ENCODE measurements around the gene NANP.
A peak's percentile ranks its signal among the peaks of the same experiment; 100 is the strongest.
"Not testable (repeated sequence)": the region's sequence is repeated elsewhere in the genome, so short reads cannot be mapped to it uniquely, and the experiment has no call there.

NANP gene

DNA sequence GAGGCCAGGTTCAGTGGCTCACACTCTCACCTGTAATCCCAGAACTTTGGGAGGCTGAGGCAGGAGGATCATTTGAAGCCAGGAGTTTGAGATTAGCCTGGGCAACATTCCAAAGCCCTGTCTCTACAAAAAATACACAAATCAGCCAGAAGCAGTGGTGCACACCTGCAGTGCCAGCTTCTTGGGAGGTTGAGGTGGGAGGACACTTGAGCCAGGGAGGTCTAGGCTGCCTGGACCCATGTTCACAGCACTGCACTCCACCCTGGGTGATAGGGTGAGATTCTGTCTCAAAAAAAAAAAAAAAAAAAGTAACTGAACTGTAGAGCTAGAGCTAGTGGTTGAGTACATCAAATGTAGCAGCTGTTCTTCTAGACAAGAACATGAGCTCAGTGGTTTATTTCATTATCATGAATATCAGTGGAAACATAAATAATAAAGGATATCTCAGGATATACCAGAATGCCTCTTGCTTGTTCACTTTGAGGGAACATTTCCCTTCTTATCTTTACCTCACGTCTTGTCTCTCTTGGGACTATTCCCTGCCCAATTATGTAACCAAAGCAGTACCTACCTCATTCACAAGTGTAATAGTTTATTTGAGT is 17.6 kb downstream of the NANP start:
- DNase-seq (ENCODE audit: low read depth), result no peak

DNA sequence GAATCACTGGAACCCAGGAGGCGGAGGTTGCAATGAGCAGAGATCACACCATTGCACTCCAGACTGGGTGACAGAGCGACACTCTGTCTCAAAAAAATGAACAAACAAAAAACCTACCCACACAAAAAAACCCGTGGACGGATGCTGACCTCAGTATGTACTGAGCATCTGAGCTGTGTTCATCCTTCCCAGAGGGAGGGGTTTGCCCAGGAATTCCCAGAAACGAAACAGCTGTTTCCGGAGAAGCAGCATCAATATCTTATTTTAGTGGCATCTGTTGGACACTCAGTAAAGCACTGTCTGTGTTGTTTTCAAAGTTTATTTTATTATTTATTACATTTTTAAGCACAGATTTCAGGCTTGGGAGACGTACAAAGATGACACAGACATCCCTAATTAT is 18.7 kb downstream of the NANP start:
- DNase-seq (ENCODE audit: low read depth), result no peak

DNA sequence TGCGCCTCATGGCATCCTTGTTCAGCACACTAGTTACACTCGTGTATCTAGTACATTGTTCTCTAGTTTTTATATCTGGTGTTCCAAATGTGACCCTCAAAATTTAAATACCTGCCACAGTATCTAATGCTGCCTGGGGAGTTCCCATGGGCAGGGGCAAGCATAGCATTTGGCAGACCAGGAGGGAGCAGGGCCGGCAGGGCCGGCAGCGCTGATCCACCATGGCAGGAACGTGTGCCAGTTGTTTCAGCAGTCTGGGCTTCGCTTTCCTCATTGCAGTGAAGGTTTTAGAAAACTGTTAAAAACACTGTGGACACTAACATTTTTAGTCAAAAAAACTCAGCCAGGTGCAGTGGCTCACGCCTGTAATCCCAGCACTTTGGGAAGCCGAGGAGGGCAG is 19.2 kb downstream of the NANP start:
- no peak for DNase-seq (ENCODE audit: low read depth)

DNA sequence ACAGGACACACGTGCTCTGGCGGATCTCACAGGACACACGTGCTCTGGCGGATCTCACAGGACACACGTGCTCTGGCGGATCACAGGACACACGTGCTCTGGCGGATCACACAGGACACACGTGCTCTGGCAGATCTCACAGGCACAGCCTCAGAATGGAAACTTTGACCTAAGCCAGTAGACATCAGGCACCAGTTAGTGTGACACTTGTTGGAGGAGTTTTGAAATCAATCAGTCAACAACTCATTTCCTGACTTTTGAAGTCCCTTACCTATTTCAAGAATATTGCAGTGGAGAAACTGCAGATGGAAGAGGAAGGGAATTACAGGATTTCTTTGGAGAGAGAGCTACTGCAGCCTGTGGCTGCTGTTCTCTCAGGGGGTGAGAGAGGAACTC is 20.9 kb downstream of the NANP start:
- not testable (repeated sequence) for DNase-seq (ENCODE audit: low read depth)

DNA sequence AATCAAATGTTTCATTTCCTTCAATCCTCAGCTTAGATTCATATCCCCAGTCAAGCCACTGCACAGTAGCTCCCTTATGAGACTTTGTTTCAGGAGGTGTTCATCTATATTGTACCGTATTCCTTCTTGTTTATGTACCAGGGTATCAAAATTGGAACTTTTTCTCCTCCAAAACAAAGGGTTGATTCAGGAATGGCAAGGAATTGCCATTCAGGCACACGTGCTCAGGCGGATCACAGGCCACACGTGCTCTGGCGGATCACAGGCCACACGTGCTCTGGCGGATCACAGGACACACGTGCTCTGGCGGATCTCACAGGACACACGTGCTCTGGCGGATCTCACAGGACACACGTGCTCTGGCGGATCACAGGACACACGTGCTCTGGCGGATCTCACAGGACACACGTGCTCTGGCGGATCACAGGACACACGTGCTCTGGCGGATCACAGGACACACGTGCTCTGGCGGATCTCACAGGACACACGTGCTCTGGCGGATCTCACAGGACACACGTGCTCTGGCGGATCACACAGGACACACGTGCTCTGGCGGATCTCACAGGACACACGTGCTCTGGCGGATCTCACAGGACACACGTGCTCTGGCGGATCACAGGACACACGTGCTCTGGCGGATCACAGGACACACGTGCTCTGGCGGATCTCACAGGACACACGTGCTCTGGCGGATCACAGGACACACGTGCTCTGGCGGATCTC is 21.5 kb downstream of the NANP start:
- not testable (repeated sequence) for DNase-seq (ENCODE audit: low read depth)

DNA sequence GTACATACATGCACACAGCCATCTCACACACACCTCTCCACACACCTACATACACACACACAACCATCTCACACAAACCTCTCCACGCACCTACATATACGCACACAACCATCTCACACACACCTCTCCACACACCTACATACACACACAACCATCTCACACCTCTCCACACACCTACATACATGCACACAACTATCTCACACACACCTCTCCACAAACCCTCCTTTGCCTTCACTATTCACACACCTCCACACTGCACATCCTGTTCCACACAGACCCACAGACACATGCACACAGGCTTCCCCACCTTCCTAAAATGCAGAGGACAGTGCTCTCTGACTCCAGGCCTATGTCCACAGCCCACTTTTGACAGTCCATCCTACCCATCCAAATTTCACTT is 22.2 kb downstream of the NANP start:
- DNase-seq (ENCODE audit: low read depth), result no peak

DNA sequence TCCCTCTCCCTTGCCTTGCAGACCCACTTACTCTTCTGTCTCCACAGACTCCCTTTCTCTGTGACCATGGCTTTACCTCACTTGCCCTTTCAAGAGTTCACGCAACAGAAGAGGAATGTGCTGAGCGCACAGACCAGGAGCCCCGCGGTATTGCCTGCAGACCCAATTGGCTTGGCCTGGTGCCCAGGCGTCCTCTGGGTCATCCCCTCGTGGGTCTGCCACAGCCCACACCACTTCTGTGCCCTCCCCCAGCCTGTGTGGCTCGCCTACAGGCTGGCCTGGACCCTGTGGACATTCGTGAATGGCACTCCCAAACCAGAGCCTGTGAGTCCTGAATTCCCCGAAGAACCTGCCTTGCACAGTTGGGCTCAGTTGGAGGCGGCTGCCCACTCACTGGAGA is 23.2 kb downstream of the NANP start:
- no peak for DNase-seq (ENCODE audit: low read depth)

DNA sequence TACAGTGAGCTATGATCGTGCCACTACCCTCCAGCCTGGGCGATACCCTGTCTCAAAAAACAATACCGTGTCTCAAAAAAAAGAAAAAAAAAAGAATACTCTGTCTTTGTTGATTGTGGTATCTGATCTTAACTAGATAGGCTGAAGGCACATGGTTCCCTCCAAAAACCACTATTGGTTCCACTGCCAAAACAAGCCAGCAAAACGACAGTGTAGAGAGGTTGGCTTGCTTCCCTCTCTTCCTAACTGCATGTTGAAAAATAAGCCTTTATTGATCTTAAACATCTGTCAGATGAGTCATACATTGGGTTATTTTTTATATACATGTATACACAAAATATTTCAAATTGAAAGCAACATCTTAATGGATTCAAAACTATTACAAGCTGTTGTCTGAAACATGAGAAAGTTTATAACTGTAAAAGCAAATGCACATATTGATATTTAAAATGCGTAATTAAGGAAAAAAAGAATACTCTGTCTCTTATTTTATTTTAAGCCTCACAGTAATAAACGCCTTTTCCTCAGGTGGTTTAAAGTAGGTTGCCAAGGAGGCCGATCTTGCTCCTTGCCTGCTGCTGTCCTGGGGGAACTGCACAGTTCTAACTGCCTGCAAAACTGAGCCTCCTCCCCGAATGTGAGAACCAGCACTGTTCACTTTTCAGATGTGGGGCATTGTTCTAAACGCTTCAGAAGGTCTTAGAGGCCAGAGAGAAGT is 31.5 kb downstream of the NANP start:
- DNase-seq (ENCODE audit: low read depth), result no peak

DNA sequence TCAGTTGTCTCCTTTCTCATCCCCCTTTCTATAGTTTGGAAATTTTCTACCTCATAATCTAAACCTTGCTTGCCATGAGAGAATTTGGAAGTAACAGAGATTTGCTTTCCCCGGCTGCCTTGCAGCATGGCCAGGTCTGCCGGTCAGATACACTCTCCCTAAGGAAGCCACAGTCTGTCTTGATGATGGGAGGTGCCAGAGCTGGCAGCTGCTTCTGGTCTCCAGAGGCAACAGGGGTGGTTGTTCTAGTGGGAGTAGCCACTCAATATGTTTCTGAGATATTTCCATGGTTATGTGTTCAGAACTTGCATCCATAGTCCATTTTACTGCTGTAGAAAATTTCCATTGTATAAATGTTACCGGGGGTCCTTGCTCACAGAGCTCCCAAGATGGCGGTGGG is 33.0 kb downstream of the NANP start:
- not testable (repeated sequence) for DNase-seq (ENCODE audit: low read depth)

DNA sequence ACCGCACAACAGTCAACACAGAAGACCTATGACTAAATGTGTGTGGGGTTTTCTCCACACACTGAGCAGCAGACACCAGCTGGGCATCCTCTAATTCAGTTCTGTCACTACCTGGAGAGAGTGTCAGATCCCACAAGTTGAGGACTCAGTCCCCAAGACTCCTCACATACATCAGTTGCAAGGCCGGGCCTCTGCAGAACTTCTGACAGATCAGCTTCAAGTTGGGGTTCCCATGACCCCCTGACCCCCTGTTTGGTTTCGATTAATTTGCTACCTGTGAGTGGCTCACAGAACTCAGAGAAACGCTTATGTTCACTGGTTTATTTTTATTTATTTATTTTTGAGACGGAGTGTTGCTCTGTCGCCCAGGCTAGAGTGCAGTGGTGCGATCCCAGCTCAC is 35.3 kb downstream of the NANP start:
- no peak for DNase-seq (ENCODE audit: low read depth)

DNA sequence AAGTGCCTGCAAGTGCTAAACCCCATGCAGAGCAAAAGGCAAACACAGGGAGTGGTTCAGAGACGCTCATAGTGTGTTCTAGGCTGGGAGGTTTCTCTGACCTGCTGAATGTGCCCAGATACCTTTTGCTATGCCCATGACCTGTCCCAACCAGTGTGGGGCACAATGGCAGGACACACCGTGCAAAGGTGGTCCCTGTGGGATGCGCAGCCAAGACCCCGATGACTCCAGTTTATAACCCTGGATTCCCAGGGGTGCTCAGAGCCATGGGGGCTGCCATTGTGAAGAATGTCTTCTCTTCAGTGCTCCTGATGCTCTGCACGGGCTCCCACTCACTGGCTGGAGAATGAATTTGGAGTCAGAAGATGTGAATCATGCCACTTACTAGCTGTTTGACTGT is 36.3 kb downstream of the NANP start:
- no peak for DNase-seq (ENCODE audit: low read depth)

DNA sequence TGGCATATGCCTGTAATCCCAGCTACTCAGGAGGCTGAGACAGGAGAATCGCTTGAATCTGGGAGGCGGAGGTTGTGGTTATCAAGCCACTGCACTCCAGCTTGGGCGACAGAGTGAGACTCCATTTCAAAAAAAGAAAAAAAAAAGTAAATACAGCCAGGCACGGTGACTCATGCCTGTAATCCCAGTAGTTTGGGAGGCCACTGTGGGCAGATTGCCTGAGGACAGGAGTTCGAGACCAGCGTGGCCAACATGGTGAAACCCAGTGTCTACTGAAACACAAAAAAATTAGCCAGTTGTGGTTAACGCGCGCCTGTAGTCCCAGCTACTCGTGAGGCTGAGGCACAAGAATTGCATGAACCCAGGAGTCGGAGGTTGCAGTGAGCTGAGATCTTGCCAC is 36.9 kb downstream of the NANP start:
- DNase-seq (ENCODE audit: low read depth), result no peak

DNA sequence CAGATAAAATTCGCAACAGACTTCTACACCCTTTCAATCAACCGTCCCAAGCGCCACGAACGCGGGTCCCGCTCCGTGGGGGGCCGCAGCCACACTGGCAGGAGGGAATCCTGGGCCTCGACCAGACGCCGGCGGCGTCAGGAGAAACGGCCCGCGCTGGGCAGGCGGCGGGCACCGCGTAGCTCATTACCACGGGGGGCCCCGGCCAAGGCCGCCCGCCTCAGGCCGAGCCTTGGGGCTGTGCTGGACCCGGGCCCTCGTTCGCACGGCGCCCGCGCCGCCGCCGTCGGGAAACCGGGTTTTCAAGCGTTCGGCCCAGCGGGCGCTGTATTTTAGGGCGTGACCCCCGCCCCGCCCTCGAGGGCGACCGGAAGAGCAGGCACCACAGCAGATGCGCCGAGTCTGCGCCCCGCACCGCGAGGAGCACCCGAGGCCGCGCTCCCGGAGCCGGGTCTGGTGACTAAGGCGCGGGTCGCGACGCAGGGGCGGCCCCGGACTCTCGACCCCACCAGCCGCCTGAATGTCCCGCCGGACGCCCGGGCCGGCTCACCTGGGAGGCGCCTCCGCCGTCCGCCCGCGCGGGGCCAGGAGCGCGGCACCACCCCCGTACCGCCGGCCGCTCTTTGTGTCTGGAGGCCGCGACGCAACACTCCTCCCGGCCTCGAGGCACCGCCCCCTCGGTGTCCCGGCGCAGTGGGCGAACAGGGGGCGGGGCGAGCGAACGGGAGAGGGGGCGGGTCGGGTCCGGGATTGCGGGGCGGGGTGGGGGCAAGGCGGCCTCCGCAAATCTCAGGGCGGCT is 38.7 kb downstream of the NANP start, which contains the start of gene NINL:
Gene NINL (minus strand): TSS at position 627 of the 800 bp plus-strand sequence. CDS start 58,944 bp downstream, outside the sequence.
- peak; percentile 28 for DNase-seq (ENCODE audit: low read depth)

DNA sequence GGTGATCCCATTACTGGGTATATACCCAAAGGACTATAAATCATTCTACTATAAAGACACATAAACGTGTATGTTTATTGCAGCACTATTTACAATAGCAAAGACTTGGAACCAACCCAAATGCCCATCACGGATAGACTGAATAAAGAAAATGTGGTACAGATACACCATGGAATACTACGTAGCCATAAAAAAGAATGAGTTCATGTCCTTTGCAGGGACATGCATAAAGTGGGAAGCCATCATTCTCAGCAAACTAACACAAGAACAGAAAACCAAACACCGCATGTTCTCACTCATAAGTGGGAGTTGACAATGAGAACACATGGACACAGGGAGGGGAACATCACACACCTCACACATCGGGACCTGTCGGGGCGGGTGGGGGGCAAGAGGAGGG is 40.2 kb downstream of the NANP start:
- DNase-seq (ENCODE audit: low read depth), result not testable (repeated sequence)

DNA sequence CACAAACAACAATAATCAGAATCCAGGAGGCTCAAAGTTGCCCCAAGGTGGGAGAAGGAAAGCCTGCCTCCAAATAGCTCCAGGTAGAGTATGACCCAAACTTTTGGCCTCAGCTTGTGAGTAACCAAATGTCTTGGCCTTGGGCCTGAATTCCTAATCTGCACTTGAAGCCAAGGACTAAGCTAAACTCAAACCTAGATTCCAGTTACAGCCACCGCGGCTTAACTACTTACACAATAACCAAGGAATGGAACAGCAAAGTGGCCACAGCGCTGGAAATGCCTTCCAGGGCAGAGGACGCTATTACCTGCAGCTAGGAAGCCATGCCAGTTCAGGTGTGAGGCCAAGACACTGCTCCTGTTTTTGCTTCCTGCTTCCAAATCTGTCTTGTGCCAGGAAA is 43.1 kb downstream of the NANP start:
- no peak for DNase-seq (ENCODE audit: low read depth)

DNA sequence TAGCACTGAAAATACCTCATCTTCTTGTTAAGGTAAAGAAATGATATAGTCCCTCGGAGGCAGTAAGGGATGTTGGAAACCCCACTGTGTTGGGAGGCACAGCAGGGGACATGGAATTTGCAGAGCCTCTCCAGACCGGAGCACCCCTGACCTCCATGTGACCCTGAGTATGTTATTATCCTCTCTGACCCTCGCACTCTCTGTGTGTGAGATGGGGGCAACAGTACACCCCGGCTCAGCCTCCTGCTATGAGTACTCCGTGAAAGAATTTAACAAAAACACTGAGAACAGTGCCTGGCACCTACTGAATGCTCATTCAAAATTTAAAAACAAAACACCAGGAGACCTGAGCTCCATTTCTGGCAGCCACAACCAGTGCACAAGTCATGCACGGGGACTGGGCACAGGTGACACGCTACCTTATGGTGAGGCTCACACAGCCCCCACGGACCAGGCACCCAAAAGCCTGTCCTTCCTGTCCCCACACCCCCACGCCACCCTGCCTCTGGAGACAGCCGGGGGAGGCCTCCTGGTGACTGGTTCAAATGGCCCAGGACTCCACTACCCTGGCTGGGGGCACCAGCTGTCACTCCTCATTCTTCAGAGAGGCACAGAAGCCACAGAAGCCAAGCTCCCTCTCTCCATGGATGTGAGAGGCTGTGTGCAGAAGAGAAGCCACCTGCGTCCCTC is 44.6 kb downstream of the NANP start:
- DNase-seq (ENCODE audit: low read depth), result no peak

DNA sequence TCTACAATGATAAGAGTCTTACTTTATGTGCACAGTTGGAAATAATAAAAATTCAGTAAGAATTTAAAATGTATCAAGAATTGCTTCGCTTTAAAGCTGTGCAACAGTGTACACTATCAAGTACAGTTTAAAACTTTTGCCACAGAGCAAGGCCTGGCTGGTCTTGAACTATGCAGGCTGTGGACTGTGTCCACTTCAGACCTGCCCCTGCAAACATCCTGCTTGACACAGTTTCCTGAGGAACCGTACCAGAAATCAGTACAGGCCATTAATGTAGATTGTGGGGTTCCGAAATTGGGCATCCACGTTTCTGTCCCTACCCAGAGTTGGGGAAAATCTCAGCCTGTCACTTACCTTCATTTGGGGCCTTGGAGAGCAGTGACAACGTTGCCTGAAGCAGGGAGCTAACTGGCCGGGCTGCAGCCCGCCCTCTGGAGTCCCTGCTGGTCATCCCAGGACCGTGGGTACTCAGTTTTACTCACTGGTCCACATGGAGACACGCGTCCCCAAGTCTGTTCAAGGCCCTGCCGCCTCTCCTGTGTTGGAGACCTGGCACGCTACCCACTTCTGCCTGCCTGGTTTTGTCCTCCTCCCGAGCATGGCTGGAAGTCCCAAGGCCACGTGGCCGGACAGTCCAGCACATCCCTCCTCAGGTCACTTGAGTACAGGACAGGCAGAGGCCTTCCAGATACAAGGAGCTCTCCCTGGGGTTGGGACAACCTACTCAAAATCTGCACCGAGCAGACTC is 46.9 kb downstream of the NANP start:
- DNase-seq (ENCODE audit: low read depth), result no peak

DNA sequence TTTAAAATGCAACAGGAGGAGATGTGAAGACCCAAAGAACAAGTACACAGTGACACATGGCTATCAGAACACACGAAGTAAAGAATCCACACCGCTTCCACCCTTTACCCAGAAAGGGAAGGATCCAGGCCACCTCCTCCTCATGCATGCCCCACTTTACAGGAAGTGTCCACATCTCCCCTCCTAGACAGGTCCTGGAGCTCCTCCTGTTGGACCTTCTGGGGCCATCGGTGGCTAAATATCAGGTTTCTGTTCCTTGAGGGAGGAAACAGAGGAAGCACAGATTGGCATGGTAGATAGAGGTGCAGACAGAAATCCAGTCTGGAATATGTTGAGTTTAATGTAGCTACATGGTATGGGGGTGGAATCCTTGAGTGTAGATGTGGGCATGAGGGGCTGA is 49.4 kb downstream of the NANP start:
- peak; percentile 7 for DNase-seq (ENCODE audit: low read depth)

DNA sequence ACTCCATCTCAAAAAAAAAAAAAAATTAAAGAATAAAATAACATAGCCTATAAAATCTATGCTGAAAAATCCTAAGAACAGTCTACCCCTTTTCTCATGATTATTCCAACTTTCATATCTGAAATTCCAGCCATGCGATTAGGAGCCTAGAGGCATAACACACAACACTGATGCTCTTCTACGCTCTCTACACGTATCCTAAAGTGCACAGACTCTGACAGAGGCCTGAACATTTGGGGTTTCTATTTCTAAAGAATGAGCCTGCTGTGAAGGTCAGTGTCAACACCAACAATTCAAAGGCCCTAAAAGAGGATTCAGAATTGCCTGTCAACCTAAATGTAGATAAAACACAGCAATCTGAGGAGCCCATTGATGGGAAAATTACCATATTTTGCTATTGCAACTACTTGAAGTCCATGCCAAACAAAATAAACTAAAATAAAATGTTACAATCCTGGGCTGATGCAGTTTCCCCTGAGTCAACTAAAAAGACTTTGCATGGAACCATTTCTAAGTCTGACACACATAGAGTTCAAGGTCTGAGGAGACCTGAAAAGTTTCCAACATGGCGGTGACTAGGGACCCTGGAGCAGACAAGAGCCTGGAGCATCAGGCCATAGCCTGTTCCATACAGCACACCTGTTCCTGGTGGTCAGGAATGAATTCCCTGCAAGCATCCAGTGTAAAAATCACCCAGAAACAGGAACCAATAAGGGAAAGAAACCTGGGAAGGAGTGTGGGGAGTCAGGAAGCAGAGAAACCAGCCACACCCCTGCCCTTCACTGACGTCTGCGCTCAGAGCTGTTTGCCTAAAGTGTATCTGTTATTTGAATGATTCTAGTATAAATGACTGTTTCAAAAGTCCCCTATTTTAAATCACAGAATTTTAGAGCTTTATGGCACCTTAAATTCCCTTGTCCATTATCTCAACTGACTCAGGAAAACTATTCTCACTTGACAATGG is 50.2 kb downstream of the NANP start:
- DNase-seq (ENCODE audit: low read depth), result no peak

DNA sequence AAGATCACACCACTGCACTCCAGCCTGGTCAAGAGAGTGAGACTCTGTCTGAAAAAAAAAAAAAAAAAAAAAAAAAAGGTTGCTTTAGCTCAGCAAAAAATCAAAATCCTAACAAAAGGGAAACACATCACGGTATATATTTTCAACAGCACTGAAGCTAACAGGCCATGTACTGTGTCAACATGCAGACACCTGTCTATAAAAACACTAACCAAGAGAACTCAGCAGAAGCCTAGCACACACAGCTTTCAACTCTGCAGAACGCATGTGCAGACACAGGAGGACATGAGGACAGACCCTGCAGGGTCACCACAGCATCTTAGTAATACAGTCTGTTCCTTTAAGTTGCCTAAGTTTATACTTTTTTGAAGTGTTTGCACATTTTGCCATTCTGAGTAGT is 52.0 kb downstream of the NANP start:
- DNase-seq (ENCODE audit: low read depth), result no peak
